ENCODE results near the gene PVR.

GRCh38 chr19:44605547-44605946 is 38.2 kb upstream of the PVR start:
- TF ChIP-seq, protein P1, sequence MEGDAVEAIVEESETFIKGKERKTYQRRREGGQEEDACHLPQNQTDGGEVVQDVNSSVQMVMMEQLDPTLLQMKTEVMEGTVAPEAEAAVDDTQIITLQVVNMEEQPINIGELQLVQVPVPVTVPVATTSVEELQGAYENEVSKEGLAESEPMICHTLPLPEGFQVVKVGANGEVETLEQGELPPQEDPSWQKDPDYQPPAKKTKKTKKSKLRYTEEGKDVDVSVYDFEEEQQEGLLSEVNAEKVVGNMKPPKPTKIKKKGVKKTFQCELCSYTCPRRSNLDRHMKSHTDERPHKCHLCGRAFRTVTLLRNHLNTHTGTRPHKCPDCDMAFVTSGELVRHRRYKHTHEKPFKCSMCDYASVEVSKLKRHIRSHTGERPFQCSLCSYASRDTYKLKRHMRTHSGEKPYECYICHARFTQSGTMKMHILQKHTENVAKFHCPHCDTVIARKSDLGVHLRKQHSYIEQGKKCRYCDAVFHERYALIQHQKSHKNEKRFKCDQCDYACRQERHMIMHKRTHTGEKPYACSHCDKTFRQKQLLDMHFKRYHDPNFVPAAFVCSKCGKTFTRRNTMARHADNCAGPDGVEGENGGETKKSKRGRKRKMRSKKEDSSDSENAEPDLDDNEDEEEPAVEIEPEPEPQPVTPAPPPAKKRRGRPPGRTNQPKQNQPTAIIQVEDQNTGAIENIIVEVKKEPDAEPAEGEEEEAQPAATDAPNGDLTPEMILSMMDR (IDR thresholded peaks at IDR 0.05; ENCODE audit: low read depth, low read length): no peak
- TF ChIP-seq EZH2phosphoT487 (IDR thresholded peaks at IDR 0.05; ENCODE audit: low read depth): no peak
